ENCODE data around the gene COQ2.

DNA sequence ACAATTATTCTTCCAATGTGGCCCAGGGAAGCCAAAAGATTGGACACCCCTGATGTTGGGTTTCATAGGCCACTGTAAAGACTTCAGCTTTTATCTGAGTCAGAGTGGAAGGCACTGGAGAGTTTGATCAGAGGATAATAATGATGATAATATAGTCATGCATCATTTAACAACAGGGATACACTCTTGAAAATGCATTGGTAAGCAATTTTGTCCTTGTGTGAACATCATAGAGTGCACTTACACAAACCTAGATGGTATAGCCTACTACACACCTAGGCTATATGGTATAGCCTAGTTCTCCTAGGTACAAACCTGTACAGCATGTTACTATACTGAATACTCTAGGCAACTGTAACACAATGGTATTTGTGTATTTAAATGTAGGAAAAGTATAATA is 70.5 kb downstream of the COQ2 start:
- TF ChIP-seq, protein P1, sequence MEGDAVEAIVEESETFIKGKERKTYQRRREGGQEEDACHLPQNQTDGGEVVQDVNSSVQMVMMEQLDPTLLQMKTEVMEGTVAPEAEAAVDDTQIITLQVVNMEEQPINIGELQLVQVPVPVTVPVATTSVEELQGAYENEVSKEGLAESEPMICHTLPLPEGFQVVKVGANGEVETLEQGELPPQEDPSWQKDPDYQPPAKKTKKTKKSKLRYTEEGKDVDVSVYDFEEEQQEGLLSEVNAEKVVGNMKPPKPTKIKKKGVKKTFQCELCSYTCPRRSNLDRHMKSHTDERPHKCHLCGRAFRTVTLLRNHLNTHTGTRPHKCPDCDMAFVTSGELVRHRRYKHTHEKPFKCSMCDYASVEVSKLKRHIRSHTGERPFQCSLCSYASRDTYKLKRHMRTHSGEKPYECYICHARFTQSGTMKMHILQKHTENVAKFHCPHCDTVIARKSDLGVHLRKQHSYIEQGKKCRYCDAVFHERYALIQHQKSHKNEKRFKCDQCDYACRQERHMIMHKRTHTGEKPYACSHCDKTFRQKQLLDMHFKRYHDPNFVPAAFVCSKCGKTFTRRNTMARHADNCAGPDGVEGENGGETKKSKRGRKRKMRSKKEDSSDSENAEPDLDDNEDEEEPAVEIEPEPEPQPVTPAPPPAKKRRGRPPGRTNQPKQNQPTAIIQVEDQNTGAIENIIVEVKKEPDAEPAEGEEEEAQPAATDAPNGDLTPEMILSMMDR (tag by site-specific recombination; IDR thresholded peaks at IDR 0.05): no peak
- TF ChIP-seq ZBTB8A (tag by site-specific recombination; IDR thresholded peaks at IDR 0.05): no peak
- no peak for TF ChIP-seq ZNF121 (tag by site-specific recombination; IDR thresholded peaks at IDR 0.05)
- TF ChIP-seq EGR2 (tag by site-specific recombination; IDR thresholded peaks at IDR 0.05; ENCODE audit: low read depth): no peak
- TF ChIP-seq ZNF629 (tag by site-specific recombination; IDR thresholded peaks at IDR 0.05): no peak
- no peak for TF ChIP-seq KLF8 (tag by site-specific recombination; IDR thresholded peaks at IDR 0.05)
- TF ChIP-seq KLF7 (tag by site-specific recombination; IDR thresholded peaks at IDR 0.05; ENCODE audit: borderline replicate concordance): no peak
- TF ChIP-seq ZNF768 (tag by site-specific recombination; IDR thresholded peaks at IDR 0.05): no peak
- TF ChIP-seq KLF16 (tag by site-specific recombination; IDR thresholded peaks at IDR 0.05): no peak
- TF ChIP-seq ZNF37A (tag by site-specific recombination; IDR thresholded peaks at IDR 0.05): no peak
- TF ChIP-seq, protein P2, sequence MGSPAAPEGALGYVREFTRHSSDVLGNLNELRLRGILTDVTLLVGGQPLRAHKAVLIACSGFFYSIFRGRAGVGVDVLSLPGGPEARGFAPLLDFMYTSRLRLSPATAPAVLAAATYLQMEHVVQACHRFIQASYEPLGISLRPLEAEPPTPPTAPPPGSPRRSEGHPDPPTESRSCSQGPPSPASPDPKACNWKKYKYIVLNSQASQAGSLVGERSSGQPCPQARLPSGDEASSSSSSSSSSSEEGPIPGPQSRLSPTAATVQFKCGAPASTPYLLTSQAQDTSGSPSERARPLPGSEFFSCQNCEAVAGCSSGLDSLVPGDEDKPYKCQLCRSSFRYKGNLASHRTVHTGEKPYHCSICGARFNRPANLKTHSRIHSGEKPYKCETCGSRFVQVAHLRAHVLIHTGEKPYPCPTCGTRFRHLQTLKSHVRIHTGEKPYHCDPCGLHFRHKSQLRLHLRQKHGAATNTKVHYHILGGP (tag by site-specific recombination; IDR thresholded peaks at IDR 0.05): no peak
- TF ChIP-seq SCRT1 (tag by site-specific recombination; IDR thresholded peaks at IDR 0.05; ENCODE audit: borderline replicate concordance): no peak
- no peak for TF ChIP-seq ZBTB48 (tag by site-specific recombination; IDR thresholded peaks at IDR 0.05)
